ENCODE measurements around the gene PSMB11. TPM values are rescaled to one million over a fixed set of nuclear protein-coding genes. Genes with fewer than 3 reads are reported as not detected.

The PSMB11 gene
- total and polyA plus RNA-seq, 5 donors from 2014 or later, result not detected

GRCh38 chr14:23089498-23090253 lies 47.7 kb downstream of the PSMB11 start:
- H3K27me3 Mint-ChIP-seq, result no peaks in the 10 kb centered on the region
- Histone ChIP-seq H3K36me3 (ENCODE audit: control insufficient read depth, insufficient read depth, low read length) (peaks cover 81% of the 10 kb centered on the region), H3K9me3 (ENCODE audit: control insufficient read depth in 2 of 2, low read length in 2 of 2) (no peaks in the 10 kb centered on the region), H3K27ac (ENCODE audit: insufficient read depth, low read length, poor library complexity, severe bottlenecking) (no peak overlapping the region), H3K27me3 (ENCODE audit: control insufficient read depth, insufficient read depth, low read length) (no peaks in the 10 kb centered on the region), H3K4me1 (ENCODE audit: control insufficient read depth, insufficient read depth, low read length, poor library complexity, severe bottlenecking) (peaks cover 18% of the 10 kb centered on the region), H3K4me3 (ENCODE audit: low read depth, low read length) (no peak overlapping the region)
- DNase-seq (no peak), ATAC-seq (ENCODE audit: low read depth in 2 of 2) (no peak)
- H3K4me1 Mint-ChIP-seq, result peaks cover 32 to 60% (median 38%) of the 10 kb centered on the region in 4 donors
- H3K4me3 Mint-ChIP-seq, result peak overlapping the region in 1 of 4 donors; percentile 26
- H3K36me3 Mint-ChIP-seq, result peaks cover 42% of the 10 kb centered on the region
- peak overlapping the region in 2 of 3 donors; percentile 39 to 52 for H3K27ac Mint-ChIP-seq
- H3K9me3 Mint-ChIP-seq, result no peaks in the 10 kb centered on the region

GRCh38 chr14:23090254-23090636 lies 48.2 kb downstream of the PSMB11 start:
- H3K27ac ChIP-seq (ENCODE audit: insufficient read depth, low read length, poor library complexity, severe bottlenecking), result no peak overlapping the region
- Mint-ChIP-seq H3K36me3 (peaks cover 41% of the 10 kb centered on the region), H3K27ac (peak overlapping the region in 1 of 3 donors; percentile 63), H3K9me3 (no peaks in the 10 kb centered on the region), H3K27me3 (no peaks in the 10 kb centered on the region), H3K4me3 (peak overlapping the region in 1 of 4 donors; percentile 45), H3K4me1 (peaks cover 32 to 60% (median 38%) of the 10 kb centered on the region in 4 donors)
- H3K4me1 ChIP-seq (ENCODE audit: control insufficient read depth, insufficient read depth, low read length, poor library complexity, severe bottlenecking), result peaks cover 18% of the 10 kb centered on the region
- no peaks in the 10 kb centered on the region for H3K27me3 ChIP-seq (ENCODE audit: control insufficient read depth, insufficient read depth, low read length)
- no peak overlapping the region for H3K4me3 ChIP-seq (ENCODE audit: low read depth, low read length)
- H3K9me3 ChIP-seq (ENCODE audit: control insufficient read depth in 2 of 2, low read length in 2 of 2), result no peaks in the 10 kb centered on the region
- H3K36me3 ChIP-seq (ENCODE audit: control insufficient read depth, insufficient read depth, low read length), result peaks cover 75% of the 10 kb centered on the region
- DNase-seq (no peak), ATAC-seq (ENCODE audit: low read depth in 2 of 2) (no peak)

GRCh38 chr14:23091294-23092225 lies 49.5 kb downstream of the PSMB11 start:
- peak overlapping the region in 2 of 3 donors; percentile 10 to 33 for H3K27ac Mint-ChIP-seq
- Histone ChIP-seq H3K27me3 (ENCODE audit: control insufficient read depth, insufficient read depth, low read length) (no peaks in the 10 kb centered on the region), H3K4me3 (ENCODE audit: low read depth, low read length) (no peak overlapping the region), H3K36me3 (ENCODE audit: control insufficient read depth, insufficient read depth, low read length) (peaks cover 62% of the 10 kb centered on the region), H3K9me3 (ENCODE audit: control insufficient read depth in 2 of 2, low read length in 2 of 2) (no peaks in the 10 kb centered on the region), H3K4me1 (ENCODE audit: control insufficient read depth, insufficient read depth, low read length, poor library complexity, severe bottlenecking) (peaks cover 28% of the 10 kb centered on the region), H3K27ac (ENCODE audit: insufficient read depth, low read length, poor library complexity, severe bottlenecking) (no peak overlapping the region)
- peaks cover 33% of the 10 kb centered on the region for H3K36me3 Mint-ChIP-seq
- ATAC-seq (ENCODE audit: low read depth in 2 of 2) (no peak), DNase-seq (no peak)
- peak overlapping the region in 3 of 4 donors; percentile 22 to 73 (median 34) for H3K4me3 Mint-ChIP-seq
- H3K27me3 Mint-ChIP-seq, result no peaks in the 10 kb centered on the region
- H3K4me1 Mint-ChIP-seq, result peaks cover 25 to 51% (median 37%) of the 10 kb centered on the region in 4 donors
- H3K9me3 Mint-ChIP-seq, result no peaks in the 10 kb centered on the region

GRCh38 chr14:23093104-23093503 lies 51.1 kb downstream of the PSMB11 start:
- H3K4me1 Mint-ChIP-seq, result peaks cover 19 to 47% (median 33%) of the 10 kb centered on the region in 4 donors
- H3K4me3 Mint-ChIP-seq, result peak overlapping the region in 1 of 4 donors; percentile 71
- no peaks in the 10 kb centered on the region for H3K27me3 Mint-ChIP-seq
- Histone ChIP-seq H3K36me3 (ENCODE audit: control insufficient read depth, insufficient read depth, low read length) (peaks cover 55% of the 10 kb centered on the region), H3K27me3 (ENCODE audit: control insufficient read depth, insufficient read depth, low read length) (no peaks in the 10 kb centered on the region), H3K27ac (ENCODE audit: insufficient read depth, low read length, poor library complexity, severe bottlenecking) (no peak overlapping the region), H3K9me3 (ENCODE audit: control insufficient read depth in 2 of 2, low read length in 2 of 2) (no peaks in the 10 kb centered on the region), H3K4me1 (ENCODE audit: control insufficient read depth, insufficient read depth, low read length, poor library complexity, severe bottlenecking) (peaks cover 36% of the 10 kb centered on the region), H3K4me3 (ENCODE audit: low read depth, low read length) (peak overlapping the region; percentile 98)
- DNase-seq (no peak), ATAC-seq (ENCODE audit: low read depth in 2 of 2) (no peak)
- H3K36me3 Mint-ChIP-seq, result peaks cover 33% of the 10 kb centered on the region
- H3K27ac Mint-ChIP-seq, result no peak overlapping the region
- no peaks in the 10 kb centered on the region for H3K9me3 Mint-ChIP-seq

GRCh38 chr14:23093526-23093925 lies 51.5 kb downstream of the PSMB11 start:
- no peak overlapping the region for H3K27ac ChIP-seq (ENCODE audit: insufficient read depth, low read length, poor library complexity, severe bottlenecking)
- H3K4me1 ChIP-seq (ENCODE audit: control insufficient read depth, insufficient read depth, low read length, poor library complexity, severe bottlenecking), result peaks cover 36% of the 10 kb centered on the region
- no peaks in the 10 kb centered on the region for H3K9me3 ChIP-seq (ENCODE audit: control insufficient read depth in 2 of 2, low read length in 2 of 2)
- H3K4me3 Mint-ChIP-seq, result no peak overlapping the region
- peaks cover 18 to 48% (median 33%) of the 10 kb centered on the region in 4 donors for H3K4me1 Mint-ChIP-seq
- no peaks in the 10 kb centered on the region for H3K27me3 ChIP-seq (ENCODE audit: control insufficient read depth, insufficient read depth, low read length)
- no peak for DNase-seq
- peak overlapping the region; percentile 98 for H3K4me3 ChIP-seq (ENCODE audit: low read depth, low read length)
- no peaks in the 10 kb centered on the region for H3K27me3 Mint-ChIP-seq
- peaks cover 32% of the 10 kb centered on the region for H3K36me3 Mint-ChIP-seq
- H3K27ac Mint-ChIP-seq, result no peak overlapping the region
- no peaks in the 10 kb centered on the region for H3K9me3 Mint-ChIP-seq
- H3K36me3 ChIP-seq (ENCODE audit: control insufficient read depth, insufficient read depth, low read length), result peaks cover 55% of the 10 kb centered on the region
- no peak for ATAC-seq (ENCODE audit: low read depth in 2 of 2)

Other genes with a start within 250 kb of the PSMB11 start
- gene SLC7A7, start 226.8 kb upstream of the PSMB11 start, total RNA-seq, result not detected
- gene SLC7A7, start 226.8 kb upstream of the PSMB11 start, polyA plus RNA-seq, result under 1 TPM; 0.21 to 0.61 (median 0.50) TPM
- 35.7 TPM for gene MRPL52, start 212.3 kb upstream of the PSMB11 start, total RNA-seq
- 100 to 1,000 TPM; 129 to 148 (median 138) TPM for gene MRPL52, start 212.3 kb upstream of the PSMB11 start, polyA plus RNA-seq
- gene MMP14, start 205.6 kb upstream of the PSMB11 start, total RNA-seq, result 1.0 TPM
- not detected for gene MMP14, start 205.6 kb upstream of the PSMB11 start, polyA plus RNA-seq
- gene LRP10, start 170.5 kb upstream of the PSMB11 start, total RNA-seq, result 111 TPM
- gene LRP10, start 170.5 kb upstream of the PSMB11 start, polyA plus RNA-seq, result 100 to 1,000 TPM in 1 of 4 donors, 10 to 100 TPM in 3; 78.7 to 108 (median 88.3) TPM
- 11.1 TPM for gene REM2, start 159.0 kb upstream of the PSMB11 start, total RNA-seq
- 1 to 10 TPM in 3 of 4 donors, under 1 TPM in 1; 0.61 to 2.6 (median 1.4) TPM for gene REM2, start 159.0 kb upstream of the PSMB11 start, polyA plus RNA-seq
- gene RBM23, start 123.1 kb upstream of the PSMB11 start, total RNA-seq, result 108 TPM
- gene RBM23, start 123.1 kb upstream of the PSMB11 start, polyA plus RNA-seq, result 10 to 100 TPM; 43.1 to 54.0 (median 46.7) TPM
- 19.3 TPM for gene PRMT5, start 112.8 kb upstream of the PSMB11 start, total RNA-seq
- gene PRMT5, start 112.8 kb upstream of the PSMB11 start, polyA plus RNA-seq, result 10 to 100 TPM; 37.4 to 43.3 (median 40.5) TPM
- 20.0 TPM for gene HAUS4, start 85.1 kb upstream of the PSMB11 start, total RNA-seq
- gene HAUS4, start 85.1 kb upstream of the PSMB11 start, polyA plus RNA-seq, result 10 to 100 TPM; 30.0 to 41.9 (median 37.0) TPM
- 0.54 TPM for gene AJUBA, start 59.7 kb upstream of the PSMB11 start, total RNA-seq
- gene AJUBA, start 59.7 kb upstream of the PSMB11 start, polyA plus RNA-seq, result 1 to 10 TPM in 1 of 4 donors, under 1 TPM in 3; 0.20 to 1.0 (median 0.71) TPM
- gene C14orf93, start 32.1 kb upstream of the PSMB11 start, total RNA-seq, result 8.5 TPM
- 1 to 10 TPM; 4.7 to 7.5 (median 6.9) TPM for gene C14orf93, start 32.1 kb upstream of the PSMB11 start, polyA plus RNA-seq
- 13.8 TPM for gene PSMB5, start 7.3 kb upstream of the PSMB11 start, total RNA-seq
- gene PSMB5, start 7.3 kb upstream of the PSMB11 start, polyA plus RNA-seq, result 10 to 100 TPM; 28.2 to 50.9 (median 39.5) TPM
- 2.9 TPM for gene CDH24, start 15.3 kb downstream of the PSMB11 start, total RNA-seq
- under 1 TPM; 0.17 to 0.79 (median 0.25) TPM for gene CDH24, start 15.3 kb downstream of the PSMB11 start, polyA plus RNA-seq
- gene ACIN1, start 52.9 kb downstream of the PSMB11 start, total RNA-seq, result 340 TPM
- 10 to 100 TPM in 1 of 4 donors, 1 to 10 TPM in 3; 6.8 to 10.1 (median 7.4) TPM for gene ACIN1, start 52.9 kb downstream of the PSMB11 start, polyA plus RNA-seq
- 13.6 TPM for gene C14orf119, start 53.3 kb downstream of the PSMB11 start, total RNA-seq
- gene C14orf119, start 53.3 kb downstream of the PSMB11 start, polyA plus RNA-seq, result 100 to 1,000 TPM; 131 to 187 (median 156) TPM
- not detected for gene CIROP, start 62.8 kb downstream of the PSMB11 start, total RNA-seq
- under 1 TPM in 1 of 4 donors, not detected in 3; 0.23 TPM for gene CIROP, start 62.8 kb downstream of the PSMB11 start, polyA plus RNA-seq
- gene CEBPE, start 77.0 kb downstream of the PSMB11 start, total RNA-seq, result not detected
- gene CEBPE, start 77.0 kb downstream of the PSMB11 start, polyA plus RNA-seq, result under 1 TPM in 3 of 4 donors, not detected in 1; 0.14 to 0.29 (median 0.24) TPM
- not detected for gene SLC7A8, start 141.4 kb downstream of the PSMB11 start, total RNA-seq
- gene SLC7A8, start 141.4 kb downstream of the PSMB11 start, polyA plus RNA-seq, result 1 to 10 TPM in 3 of 4 donors, under 1 TPM in 1; 0.48 to 1.8 (median 1.1) TPM
- not detected for gene RNF212B, start 195.7 kb downstream of the PSMB11 start, total RNA-seq
- gene RNF212B, start 195.7 kb downstream of the PSMB11 start, polyA plus RNA-seq, result not detected
- 3.3 TPM for gene HOMEZ, start 243.9 kb downstream of the PSMB11 start, total RNA-seq
- 1 to 10 TPM; 4.7 to 7.4 (median 6.4) TPM for gene HOMEZ, start 243.9 kb downstream of the PSMB11 start, polyA plus RNA-seq